ENCODE data around the gene KRT38. TPM values are rescaled to one million over a fixed set of nuclear protein-coding genes. Genes with fewer than 3 reads are reported as not detected.

KRT38 gene
- total RNA-seq, 1 donor = under 0.01 TPM

DNA sequence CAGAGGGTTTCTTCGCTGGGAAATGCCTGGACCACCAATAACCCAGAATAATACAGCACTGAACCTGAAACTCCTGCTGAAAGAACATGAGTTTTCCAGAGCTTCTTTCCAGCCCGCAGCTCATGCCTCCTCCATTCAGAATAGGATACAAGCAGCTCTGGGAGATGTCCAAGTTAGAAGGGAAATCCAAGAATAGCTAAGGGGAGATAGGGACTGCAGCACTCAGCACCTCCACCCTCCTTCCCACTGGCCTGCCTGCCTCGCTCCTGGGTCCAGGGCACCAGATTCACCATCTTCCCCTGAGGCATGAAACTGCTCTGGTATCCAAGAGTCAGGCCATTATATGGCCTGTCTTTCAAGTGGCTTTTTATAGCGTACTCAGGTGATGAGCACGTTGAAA, 47.5 kb downstream of the KRT38 start:
- TF ChIP-seq, protein P1, sequence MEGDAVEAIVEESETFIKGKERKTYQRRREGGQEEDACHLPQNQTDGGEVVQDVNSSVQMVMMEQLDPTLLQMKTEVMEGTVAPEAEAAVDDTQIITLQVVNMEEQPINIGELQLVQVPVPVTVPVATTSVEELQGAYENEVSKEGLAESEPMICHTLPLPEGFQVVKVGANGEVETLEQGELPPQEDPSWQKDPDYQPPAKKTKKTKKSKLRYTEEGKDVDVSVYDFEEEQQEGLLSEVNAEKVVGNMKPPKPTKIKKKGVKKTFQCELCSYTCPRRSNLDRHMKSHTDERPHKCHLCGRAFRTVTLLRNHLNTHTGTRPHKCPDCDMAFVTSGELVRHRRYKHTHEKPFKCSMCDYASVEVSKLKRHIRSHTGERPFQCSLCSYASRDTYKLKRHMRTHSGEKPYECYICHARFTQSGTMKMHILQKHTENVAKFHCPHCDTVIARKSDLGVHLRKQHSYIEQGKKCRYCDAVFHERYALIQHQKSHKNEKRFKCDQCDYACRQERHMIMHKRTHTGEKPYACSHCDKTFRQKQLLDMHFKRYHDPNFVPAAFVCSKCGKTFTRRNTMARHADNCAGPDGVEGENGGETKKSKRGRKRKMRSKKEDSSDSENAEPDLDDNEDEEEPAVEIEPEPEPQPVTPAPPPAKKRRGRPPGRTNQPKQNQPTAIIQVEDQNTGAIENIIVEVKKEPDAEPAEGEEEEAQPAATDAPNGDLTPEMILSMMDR (IDR thresholded peaks at IDR 0.05; ENCODE audit: extremely low read depth, low read depth, low read length) = no peak
- no peak for DNase-seq (ENCODE audit: insufficient read length, low spot score, missing footprints)
- no peaks in the 10 kb centered on the region for H3K79me2 ChIP-seq (ENCODE audit: insufficient read depth, low read length)
- no peaks in the 10 kb centered on the region for H3K27me3 ChIP-seq (ENCODE audit: insufficient read depth, low read length)
- no peaks in the 10 kb centered on the region for H3K36me3 ChIP-seq (ENCODE audit: insufficient read depth, low read length)
- no peak overlapping the region for H3K27ac ChIP-seq (ENCODE audit: low read depth, low read length)
- no peaks in the 10 kb centered on the region for H3K9me3 ChIP-seq (ENCODE audit: low read depth, low read length)
- H4K20me1 ChIP-seq (ENCODE audit: insufficient read depth, low read length) = no peaks in the 10 kb centered on the region
- no peak overlapping the region for H3K4me2 ChIP-seq (ENCODE audit: insufficient read depth, low read length)
- peaks cover 15% of the 10 kb centered on the region for H3K4me1 ChIP-seq (ENCODE audit: insufficient read depth, low read length)
- H2AFZ ChIP-seq (ENCODE audit: low read length) = peak overlapping the region; percentile 49
- no peak overlapping the region for H3K4me3 ChIP-seq (ENCODE audit: insufficient read depth, low read length)

DNA sequence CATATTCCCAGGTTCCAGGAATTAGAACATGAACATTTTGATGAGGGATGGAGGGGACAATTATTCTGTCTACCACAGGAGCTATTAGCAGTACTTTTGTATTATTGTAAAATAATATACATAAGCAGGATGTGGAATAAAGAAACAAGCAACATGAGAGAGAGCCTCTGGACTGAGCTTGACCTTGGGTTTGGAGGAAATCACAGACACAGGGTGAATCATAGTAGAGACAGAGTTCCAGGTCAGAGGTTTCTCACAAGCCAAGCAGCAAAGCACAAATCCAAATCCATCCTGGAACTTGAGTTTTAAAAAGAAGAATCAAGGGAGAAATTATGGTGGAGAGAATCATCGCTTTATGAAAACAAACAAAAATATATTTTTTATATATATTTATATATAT, 48.5 kb downstream of the KRT38 start:
- H3K36me3 ChIP-seq (ENCODE audit: insufficient read depth, low read length) = no peaks in the 10 kb centered on the region
- H3K4me3 ChIP-seq (ENCODE audit: insufficient read depth, low read length) = no peak overlapping the region
- H3K27ac ChIP-seq (ENCODE audit: low read depth, low read length) = no peak overlapping the region
- H3K4me1 ChIP-seq (ENCODE audit: insufficient read depth, low read length) = peaks cover 15% of the 10 kb centered on the region
- H3K79me2 ChIP-seq (ENCODE audit: insufficient read depth, low read length) = no peaks in the 10 kb centered on the region
- no peaks in the 10 kb centered on the region for H4K20me1 ChIP-seq (ENCODE audit: insufficient read depth, low read length)
- no peak overlapping the region for H3K4me2 ChIP-seq (ENCODE audit: insufficient read depth, low read length)
- TF ChIP-seq, protein P1 (IDR thresholded peaks at IDR 0.05; ENCODE audit: extremely low read depth, low read depth, low read length) = no peak
- H2AFZ ChIP-seq (ENCODE audit: low read length) = no peak overlapping the region
- peak; percentile 82 for DNase-seq (ENCODE audit: insufficient read length, low spot score, missing footprints)
- H3K27me3 ChIP-seq (ENCODE audit: insufficient read depth, low read length) = no peaks in the 10 kb centered on the region
- no peaks in the 10 kb centered on the region for H3K9me3 ChIP-seq (ENCODE audit: low read depth, low read length)

DNA sequence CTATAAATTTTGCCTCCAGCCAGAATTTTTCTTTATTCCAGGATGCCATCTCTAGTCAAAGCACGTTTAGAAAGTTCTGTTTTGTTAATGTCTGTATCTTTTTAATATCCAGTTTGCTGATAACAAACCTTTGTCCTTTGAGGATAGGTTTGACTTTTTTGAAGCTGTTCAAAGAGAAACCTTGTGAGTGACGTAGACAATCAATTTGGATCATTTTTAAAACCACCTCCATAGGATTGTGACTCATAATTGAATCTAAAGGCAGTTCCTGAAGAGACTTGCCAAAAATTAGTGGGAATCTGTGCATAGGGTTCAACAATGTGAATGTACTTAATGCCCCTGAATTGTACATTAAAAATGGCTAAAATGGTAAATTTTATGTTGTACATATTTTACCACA, 49.2 kb downstream of the KRT38 start:
- Histone ChIP-seq H3K27me3 (ENCODE audit: insufficient read depth, low read length) (no peaks in the 10 kb centered on the region), H4K20me1 (ENCODE audit: insufficient read depth, low read length) (no peaks in the 10 kb centered on the region), H3K9me3 (ENCODE audit: low read depth, low read length) (no peaks in the 10 kb centered on the region), H3K36me3 (ENCODE audit: insufficient read depth, low read length) (no peaks in the 10 kb centered on the region), H3K4me3 (ENCODE audit: insufficient read depth, low read length) (no peak overlapping the region), H3K4me2 (ENCODE audit: insufficient read depth, low read length) (no peak overlapping the region), H3K27ac (ENCODE audit: low read depth, low read length) (no peak overlapping the region), H3K4me1 (ENCODE audit: insufficient read depth, low read length) (peaks cover 15% of the 10 kb centered on the region), H3K79me2 (ENCODE audit: insufficient read depth, low read length) (no peaks in the 10 kb centered on the region), H2AFZ (ENCODE audit: low read length) (peak overlapping the region; percentile 3)
- no peak for DNase-seq (ENCODE audit: insufficient read length, low spot score, missing footprints)
- TF ChIP-seq, protein P1 (IDR thresholded peaks at IDR 0.05; ENCODE audit: extremely low read depth, low read depth, low read length) = no peak

DNA sequence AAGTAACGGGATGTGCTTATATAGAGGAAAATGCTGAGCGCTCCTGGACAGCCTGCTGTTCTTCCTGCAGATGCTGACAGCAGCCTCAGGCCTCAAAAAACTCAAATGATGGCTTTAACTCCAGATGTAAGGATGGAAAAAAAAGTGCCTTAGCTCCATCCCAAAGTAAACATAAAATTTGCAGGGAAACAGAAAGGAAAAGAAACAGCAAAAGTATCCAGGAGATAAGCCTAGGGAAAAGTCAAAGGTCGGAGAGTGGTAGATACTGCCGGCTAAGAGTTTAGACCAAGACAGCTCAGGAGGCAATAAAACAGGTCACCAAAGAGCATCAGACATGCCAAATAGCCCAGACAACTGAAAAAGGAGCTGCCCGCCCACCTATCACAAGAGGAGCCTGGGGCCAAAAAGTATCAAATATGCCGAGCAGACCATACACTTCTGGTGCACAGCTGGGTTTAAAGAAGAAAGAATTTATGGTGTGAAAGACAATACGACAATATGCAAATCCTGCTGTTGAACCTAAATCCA, 50.3 kb downstream of the KRT38 start:
- peak overlapping the region; percentile 5 for H2AFZ ChIP-seq (ENCODE audit: low read length)
- no peak overlapping the region for H3K4me3 ChIP-seq (ENCODE audit: insufficient read depth, low read length)
- TF ChIP-seq, protein P1 (IDR thresholded peaks at IDR 0.05; ENCODE audit: extremely low read depth, low read depth, low read length) = no peak
- no peaks in the 10 kb centered on the region for H3K9me3 ChIP-seq (ENCODE audit: low read depth, low read length)
- H3K4me2 ChIP-seq (ENCODE audit: insufficient read depth, low read length) = no peak overlapping the region
- H3K27me3 ChIP-seq (ENCODE audit: insufficient read depth, low read length) = no peaks in the 10 kb centered on the region
- DNase-seq (ENCODE audit: insufficient read length, low spot score, missing footprints) = no peak
- H4K20me1 ChIP-seq (ENCODE audit: insufficient read depth, low read length) = no peaks in the 10 kb centered on the region
- H3K79me2 ChIP-seq (ENCODE audit: insufficient read depth, low read length) = no peaks in the 10 kb centered on the region
- H3K27ac ChIP-seq (ENCODE audit: low read depth, low read length) = no peak overlapping the region
- H3K4me1 ChIP-seq (ENCODE audit: insufficient read depth, low read length) = peaks cover 15% of the 10 kb centered on the region
- H3K36me3 ChIP-seq (ENCODE audit: insufficient read depth, low read length) = no peaks in the 10 kb centered on the region
